Measurements from ENCODE around the gene GGTLC1. TPM values are rescaled to one million over a fixed set of nuclear protein-coding genes. Genes with fewer than 3 reads are reported as not detected.

GGTLC1 gene
- total RNA-seq, 1 experiment from 2014 or later: not detected

DNA sequence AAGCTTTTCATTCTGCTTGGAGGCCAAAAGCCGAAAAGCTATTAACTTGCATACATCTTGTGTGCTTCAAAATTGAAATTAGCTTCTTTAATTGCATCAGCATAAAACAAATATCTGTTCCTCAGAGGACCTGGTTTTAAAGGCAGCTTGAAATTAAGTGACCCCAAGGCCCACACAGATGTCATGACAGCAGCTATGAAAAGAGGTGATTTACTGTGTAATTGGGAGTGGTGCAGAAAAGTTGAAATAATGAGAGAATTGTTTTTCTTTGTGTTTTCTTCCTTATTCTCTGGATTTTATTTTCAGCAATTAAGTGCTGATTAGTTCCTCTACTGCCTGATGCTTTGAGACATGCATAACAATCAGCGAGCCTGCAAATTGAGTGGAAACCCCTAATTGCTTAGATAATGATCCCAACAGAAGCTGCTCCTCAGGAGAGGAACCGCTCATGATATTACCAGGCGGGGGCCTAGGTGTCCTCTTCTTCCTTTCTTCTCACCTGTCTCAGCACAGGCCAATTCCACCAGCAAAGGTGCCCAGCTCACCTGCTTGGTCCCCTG, 34.1 kb upstream of the GGTLC1 start:
- no peaks in the 10 kb centered on the region; the same call in 1 of the 2 replicates for H4K20me1 ChIP-seq (ENCODE audit: insufficient read depth)
- H3K4me2 ChIP-seq (ENCODE audit: low read length): no peak overlapping the region
- no peaks in the 10 kb centered on the region for H3K9me3 ChIP-seq (ENCODE audit: control insufficient read depth in 1 of 2, insufficient read depth in 1 of 2, low read depth in 1 of 2, low read length in 2 of 2)
- no peaks in the 10 kb centered on the region for H3K79me2 ChIP-seq (ENCODE audit: insufficient read depth, low read length)
- H3K9me2 ChIP-seq (ENCODE audit: insufficient read depth): no peaks in the 10 kb centered on the region
- no peaks in the 10 kb centered on the region for H3K36me3 ChIP-seq (ENCODE audit: control insufficient read depth in 1 of 2, insufficient read depth in 2 of 2, low read length in 2 of 2)
- 0 out of 2 replicates have a peak, but pooled peaks cover 3% of the 10 kb centered on the region for H3K27me3 ChIP-seq (ENCODE audit: insufficient read depth, low read length)
- ChIA-PET RAD21 (ENCODE audit: low non-redundant PET in 1 of 2, low total read pairs in 2 of 2, uncharacterized antibody in 2 of 2, unreplicated experiment in 2 of 2) (no interaction called here), CTCF (no interaction called here), POLR2A (no interaction called here)
- ATAC-seq (no peak), DNase-seq (ENCODE audit: low read depth, low spot score) (no peak)
- no peak overlapping the region for H3K9ac ChIP-seq (ENCODE audit: low read length)
- TF ChIP-seq EGR1 (IDR thresholded peaks at IDR 0.05; ENCODE audit: low read depth) (no peak), ZNF274 (IDR thresholded peaks at IDR 0.05; ENCODE audit: low read depth, low read length) (no peak), YY1 (IDR thresholded peaks at IDR 0.05; ENCODE audit: extremely low read depth, insufficient replicate concordance, low read depth, low read length) (no peak), JUND (IDR thresholded peaks at IDR 0.05) (no peak), POLR2A (IDR thresholded peaks at IDR 0.05; ENCODE audit: borderline replicate concordance, extremely low read depth, insufficient read depth, insufficient read length) (no peak), EZH2phosphoT487 (IDR thresholded peaks at IDR 0.05; ENCODE audit: borderline replicate concordance) (no peak), POLR2AphosphoS5 (IDR thresholded peaks at IDR 0.05; ENCODE audit: low read depth, low read length) (no peak), SRF (IDR thresholded peaks at IDR 0.05; ENCODE audit: low read depth) (no peak), ELF1 (IDR thresholded peaks at IDR 0.05; ENCODE audit: borderline replicate concordance, low read depth) (no peak), ZFX (IDR thresholded peaks at IDR 0.05) (no peak)
- TF ChIP-seq, protein P1, sequence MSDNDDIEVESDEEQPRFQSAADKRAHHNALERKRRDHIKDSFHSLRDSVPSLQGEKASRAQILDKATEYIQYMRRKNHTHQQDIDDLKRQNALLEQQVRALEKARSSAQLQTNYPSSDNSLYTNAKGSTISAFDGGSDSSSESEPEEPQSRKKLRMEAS (IDR thresholded peaks at IDR 0.05): no peak
- TF ChIP-seq, protein P2, sequence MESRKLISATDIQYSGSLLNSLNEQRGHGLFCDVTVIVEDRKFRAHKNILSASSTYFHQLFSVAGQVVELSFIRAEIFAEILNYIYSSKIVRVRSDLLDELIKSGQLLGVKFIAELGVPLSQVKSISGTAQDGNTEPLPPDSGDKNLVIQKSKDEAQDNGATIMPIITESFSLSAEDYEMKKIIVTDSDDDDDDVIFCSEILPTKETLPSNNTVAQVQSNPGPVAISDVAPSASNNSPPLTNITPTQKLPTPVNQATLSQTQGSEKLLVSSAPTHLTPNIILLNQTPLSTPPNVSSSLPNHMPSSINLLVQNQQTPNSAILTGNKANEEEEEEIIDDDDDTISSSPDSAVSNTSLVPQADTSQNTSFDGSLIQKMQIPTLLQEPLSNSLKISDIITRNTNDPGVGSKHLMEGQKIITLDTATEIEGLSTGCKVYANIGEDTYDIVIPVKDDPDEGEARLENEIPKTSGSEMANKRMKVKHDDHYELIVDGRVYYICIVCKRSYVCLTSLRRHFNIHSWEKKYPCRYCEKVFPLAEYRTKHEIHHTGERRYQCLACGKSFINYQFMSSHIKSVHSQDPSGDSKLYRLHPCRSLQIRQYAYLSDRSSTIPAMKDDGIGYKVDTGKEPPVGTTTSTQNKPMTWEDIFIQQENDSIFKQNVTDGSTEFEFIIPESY (IDR thresholded peaks at IDR 0.05; ENCODE audit: extremely low read depth, insufficient replicate concordance, low read length): no peak
- H3K27ac ChIP-seq (ENCODE audit: low read depth, low read length): no peak overlapping the region
- H3K4me3 ChIP-seq (replicated peaks in 1 of 2; ENCODE audit: low read depth in 1 of 2, low read length in 2 of 2): no peak overlapping the region
- H3K4me1 ChIP-seq (ENCODE audit: control insufficient read depth in 1 of 2, insufficient read depth in 2 of 2, low read length in 2 of 2): no peaks in the 10 kb centered on the region
- no TSS peak for BruUV-seq (replicated peaks)
- no peak overlapping the region for H2AFZ ChIP-seq (ENCODE audit: low read depth, low read length, poor library complexity, severe bottlenecking)
- intact Hi-C loops (cut with micrococcal nuclease): no loop called here
